ENCODE data around the gene SSBP3. TPM values are rescaled to one million over a fixed set of nuclear protein-coding genes. Genes with fewer than 3 reads are reported as not detected.

SSBP3 gene
- total and polyA plus RNA-seq, 2 of the 13 experiments (the other 11 are each of a cell fraction or from before 2014, with no cell fraction given), result 8.5 to 17.6 TPM

- TF ChIP-seq, protein P1, sequence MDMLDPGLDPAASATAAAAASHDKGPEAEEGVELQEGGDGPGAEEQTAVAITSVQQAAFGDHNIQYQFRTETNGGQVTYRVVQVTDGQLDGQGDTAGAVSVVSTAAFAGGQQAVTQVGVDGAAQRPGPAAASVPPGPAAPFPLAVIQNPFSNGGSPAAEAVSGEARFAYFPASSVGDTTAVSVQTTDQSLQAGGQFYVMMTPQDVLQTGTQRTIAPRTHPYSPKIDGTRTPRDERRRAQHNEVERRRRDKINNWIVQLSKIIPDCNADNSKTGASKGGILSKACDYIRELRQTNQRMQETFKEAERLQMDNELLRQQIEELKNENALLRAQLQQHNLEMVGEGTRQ (IDR thresholded peaks at IDR 0.05; ENCODE audit: low read depth, low read length), result 0 out of 2 replicates have a peak, but pooled peaks have one; percentile 37
- TF ChIP-seq, protein P1 (CRISPR knock-in tag; IDR thresholded peaks at IDR 0.05; ENCODE audit: borderline replicate concordance), result no peak
- TF ChIP-seq KLF16 (CRISPR knock-in tag; IDR thresholded peaks at IDR 0.05), result no peak
- TF ChIP-seq ZNF567 (CRISPR knock-in tag; IDR thresholded peaks at IDR 0.05; ENCODE audit: borderline replicate concordance), result no peak
- TF ChIP-seq ZNF616 (CRISPR knock-in tag; IDR thresholded peaks at IDR 0.05; ENCODE audit: low read depth), result no peak
- no peak for TF ChIP-seq KDM3A (CRISPR knock-in tag; IDR thresholded peaks at IDR 0.05; ENCODE audit: low read depth)
- TF ChIP-seq FIP1L1 (IDR thresholded peaks at IDR 0.05; ENCODE audit: borderline replicate concordance, insufficient read depth, low read depth, low read length), result no peak
- no peak for TF ChIP-seq ZFP41 (CRISPR knock-in tag; IDR thresholded peaks at IDR 0.05; ENCODE audit: borderline replicate concordance)
- TF ChIP-seq ZNF3 (CRISPR knock-in tag; IDR thresholded peaks at IDR 0.05), result no peak
- no peak for TF ChIP-seq RNF2 (conservative IDR thresholded peaks at IDR 0.05; ENCODE audit: low read depth)
These were observed 7.1 kb upstream of the SSBP3 start (continued) for GRCh38 chr1:54413295-54413694.

- CTCF ChIA-PET (ENCODE audit: low intra/inter-chr PET ratio, low total read pairs), result no interaction called here
- FAIRE-seq, result no peak
- H3K79me2 ChIP-seq (ENCODE audit: insufficient read depth, low read length), result no peaks in the 10 kb centered on the region
These were observed 4.2 kb upstream of the SSBP3 start for GRCh38 chr1:54410359-54410758.

More at GRCh38 chr1:54410359-54410758, 4.2 kb upstream of the SSBP3 start:
- Histone ChIP-seq H3K9ac (ENCODE audit: insufficient read depth, low read depth, low read length) (no peak overlapping the region), H3K36me3 (replicated peaks in 1 of 2; ENCODE audit: control insufficient read depth in 1 of 2, insufficient read depth in 2 of 2, low read length in 2 of 2) (no peaks in the 10 kb centered on the region), H4K20me1 (ENCODE audit: insufficient read depth, low read length) (no peaks in the 10 kb centered on the region), H2AFZ (ENCODE audit: low read length) (no peak overlapping the region), H3K4me2 (ENCODE audit: low read depth, low read length) (no peak overlapping the region; the same call in 1 of the 2 replicates), H3K27me3 (ENCODE audit: control insufficient read depth in 1 of 2, insufficient read depth in 2 of 2, low read length in 2 of 2) (peaks cover 0 to 15% of the 10 kb centered on the region in 2 experiments; a peak in 1 of 5 replicates), H3K27ac (ENCODE audit: extremely low read length, insufficient read depth, low read length) (no peak overlapping the region), H3K4me3 (replicated peaks in 1 of 3; ENCODE audit: insufficient read depth in 1 of 3, low read depth in 2 of 3, low read length in 3 of 3) (no peak overlapping the region), H3K9me3 (ENCODE audit: low read length) (no peaks in the 10 kb centered on the region), H3K4me1 (ENCODE audit: insufficient read depth, low read length) (peaks cover 49% of the 10 kb centered on the region)
- WGBS (ENCODE audit: low lambda C conversion rate), result 38% methylated on average over 9 of the region's 9 CpGs
- in situ Hi-C loops (cut with HindIII; ENCODE audit: extremely low pct_ligation_motif_present, low pct_unique_long_range_greater_than_20kb), result no loop called here
- ATAC-seq (no peak), DNase-seq (ENCODE audit: low spot score) (no peak)
- TF ChIP-seq JDP2 (CRISPR knock-in tag; IDR thresholded peaks at IDR 0.05; ENCODE audit: borderline replicate concordance) (no peak), ASH2L (IDR thresholded peaks at IDR 0.05; ENCODE audit: insufficient read length, low read depth, low read length) (no peak), SNAPC2 (CRISPR knock-in tag; IDR thresholded peaks at IDR 0.05) (no peak)
- intact Hi-C loops (cut with micrococcal nuclease; ENCODE audit: unreplicated experiment), result no loop called here
- BruUV-seq (replicated peaks), result no TSS peak
- POLR2A ChIA-PET, result no interaction called here
